GM23338 (cell line): ENCODE measurements around the gene RUNX3.

Experiments used
- CTCF ChIP-seq, 2 experiments: fragments of 200-600 bp in 1 of 2; sonication (generic) in 1 of 2; conservative IDR thresholded peaks; 2 replicates each; pipeline versions ENCODE4 v1.5.1 to v1.6.1; 2016 to 2017; ENCODE audit warnings: antibody characterized with exemption in 2 of 2, low read depth in 2 of 2, mild to moderate bottlenecking in 2 of 2, moderate library complexity in 1 of 2
- EZH2phosphoT487 ChIP-seq: fragments of 200-600 bp; sonication (generic); IDR thresholded peaks from one replicate; pipeline ENCODE4 v1.8.1; 2018; ENCODE audit warnings: antibody characterized with exemption; ENCODE audit not compliant: unreplicated experiment

- no peak for TF ChIP-seq CTCF (conservative IDR thresholded peaks at IDR 0.05; ENCODE audit: low read depth in 2 of 2)
- TF ChIP-seq EZH2phosphoT487, result no peak
These were observed 31.1 kb downstream of the RUNX3 start for GRCh38 chr1:24898909-24899439.
